GDM1 (cell line): ENCODE results near the gene KRTAP4-3.
"Not testable (repeated sequence)": the region's sequence is repeated elsewhere in the genome, so short reads cannot be mapped to it uniquely, and the experiment has no call there.

Experiments
- DNase-seq: peaks from one replicate; lab custom pipeline; 2025; lab: John Stamatoyannopoulos, UW

KRTAP4-3 gene

GRCh38 chr17:41168121-41168520, at the start of gene KRTAP4-3:
Gene KRTAP4-3, minus strand, starts transcription at chr17:41168221. Its CDS starts 49 bp downstream, at chr17:41168172.
- no peak for DNase-seq

GRCh38 chr17:41215681-41216080, 47.7 kb upstream of the KRTAP4-3 start:
- DNase-seq: no peak

GRCh38 chr17:41212524-41213169, 44.6 kb upstream of the KRTAP4-3 start:
- DNase-seq: no peak

GRCh38 chr17:41211845-41212466, 43.9 kb upstream of the KRTAP4-3 start:
- DNase-seq: no peak

GRCh38 chr17:41199421-41200078, 31.5 kb upstream of the KRTAP4-3 start:
- DNase-seq: no peak

- DNase-seq: no peak
These were observed 28.0 kb upstream of the KRTAP4-3 start for GRCh38 chr17:41196068-41196467.

GRCh38 chr17:41190328-41190727, 22.3 kb upstream of the KRTAP4-3 start:
- no peak for DNase-seq

- DNase-seq: not testable (repeated sequence)
These were observed 21.9 kb upstream of the KRTAP4-3 start, which contains the start of gene KRTAP9-1 for GRCh38 chr17:41189837-41190318. Gene KRTAP9-1, plus strand, starts transcription at chr17:41189887. Its CDS starts 0 bp downstream, at chr17:41189887.

GRCh38 chr17:41186872-41187271, 18.9 kb upstream of the KRTAP4-3 start:
- no peak for DNase-seq

GRCh38 chr17:41185001-41185400, 17.0 kb upstream of the KRTAP4-3 start:
- no peak for DNase-seq

GRCh38 chr17:41184480-41184961, 16.5 kb upstream of the KRTAP4-3 start, which contains the start of gene KRTAP4-1:
Gene KRTAP4-1, minus strand, starts transcription at chr17:41184911. Its CDS starts 57 bp downstream, at chr17:41184854.
- DNase-seq: no peak

- no peak for DNase-seq
These were observed 11.0 kb upstream of the KRTAP4-3 start for GRCh38 chr17:41178843-41179616.

GRCh38 chr17:41178341-41178740, 10.3 kb upstream of the KRTAP4-3 start:
- DNase-seq: no peak

- no peak for DNase-seq
These were observed 9.8 kb upstream of the KRTAP4-3 start, which contains the start of gene KRTAP4-2 for GRCh38 chr17:41177727-41178271. Gene KRTAP4-2, minus strand, starts transcription at chr17:41178221. Its CDS starts 57 bp downstream, at chr17:41178164.

GRCh38 chr17:41176744-41177387, 8.8 kb upstream of the KRTAP4-3 start:
- DNase-seq: no peak

GRCh38 chr17:41171886-41172285, 3.9 kb upstream of the KRTAP4-3 start:
- no peak for DNase-seq

GRCh38 chr17:41167561-41167960, 460 bp downstream of the KRTAP4-3 start:
- DNase-seq: no peak

GRCh38 chr17:41163828-41164227, 4.2 kb downstream of the KRTAP4-3 start:
- no peak for DNase-seq

- no peak for DNase-seq
These were observed 7.4 kb downstream of the KRTAP4-3 start, which contains the start of gene KRTAP4-4 for GRCh38 chr17:41160648-41161047. Gene KRTAP4-4, minus strand, starts transcription at chr17:41160748. Its CDS starts 57 bp downstream, at chr17:41160691.

- not testable (repeated sequence) for DNase-seq
These were observed 7.8 kb downstream of the KRTAP4-3 start for GRCh38 chr17:41160190-41160589.

GRCh38 chr17:41153856-41154255, 14.2 kb downstream of the KRTAP4-3 start:
- DNase-seq: no peak
